ENCODE results near the gene MED7.

DNA sequence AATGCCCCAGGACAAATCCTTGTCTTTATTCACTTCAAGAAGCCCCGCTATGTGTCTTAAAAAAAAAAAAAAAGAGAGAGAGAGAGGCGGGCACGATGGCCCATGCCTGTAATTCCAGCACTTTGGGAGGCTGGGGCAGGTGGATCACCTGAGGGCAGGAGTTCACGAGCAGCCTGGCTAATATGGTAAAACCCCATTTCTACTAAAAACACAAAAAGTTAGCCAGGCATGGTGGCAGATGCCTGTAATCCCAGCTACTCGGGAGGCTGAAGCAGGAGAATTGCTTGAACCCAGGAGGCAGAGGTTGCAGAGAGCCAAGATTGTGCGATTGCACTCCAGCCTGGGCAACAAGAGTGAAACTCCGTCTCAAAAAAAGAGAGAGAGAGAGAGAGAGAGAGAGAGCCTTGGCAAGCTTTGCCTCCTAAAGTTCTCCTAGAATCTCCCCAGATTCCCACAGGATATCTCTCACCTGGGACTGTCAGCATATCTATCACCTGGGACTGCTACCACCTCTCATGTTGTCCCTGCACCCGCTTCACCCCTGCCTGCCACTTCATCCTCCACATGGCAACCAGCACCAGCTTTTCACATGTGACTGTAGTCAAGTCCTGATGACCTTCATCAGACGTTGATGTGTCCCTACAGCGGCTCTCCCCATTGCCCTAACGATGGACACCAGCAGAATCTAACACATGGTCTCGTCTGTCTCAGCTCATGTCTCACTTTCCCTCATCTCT is 43.8 kb upstream of the MED7 start:
- TF ChIP-seq, protein P1, sequence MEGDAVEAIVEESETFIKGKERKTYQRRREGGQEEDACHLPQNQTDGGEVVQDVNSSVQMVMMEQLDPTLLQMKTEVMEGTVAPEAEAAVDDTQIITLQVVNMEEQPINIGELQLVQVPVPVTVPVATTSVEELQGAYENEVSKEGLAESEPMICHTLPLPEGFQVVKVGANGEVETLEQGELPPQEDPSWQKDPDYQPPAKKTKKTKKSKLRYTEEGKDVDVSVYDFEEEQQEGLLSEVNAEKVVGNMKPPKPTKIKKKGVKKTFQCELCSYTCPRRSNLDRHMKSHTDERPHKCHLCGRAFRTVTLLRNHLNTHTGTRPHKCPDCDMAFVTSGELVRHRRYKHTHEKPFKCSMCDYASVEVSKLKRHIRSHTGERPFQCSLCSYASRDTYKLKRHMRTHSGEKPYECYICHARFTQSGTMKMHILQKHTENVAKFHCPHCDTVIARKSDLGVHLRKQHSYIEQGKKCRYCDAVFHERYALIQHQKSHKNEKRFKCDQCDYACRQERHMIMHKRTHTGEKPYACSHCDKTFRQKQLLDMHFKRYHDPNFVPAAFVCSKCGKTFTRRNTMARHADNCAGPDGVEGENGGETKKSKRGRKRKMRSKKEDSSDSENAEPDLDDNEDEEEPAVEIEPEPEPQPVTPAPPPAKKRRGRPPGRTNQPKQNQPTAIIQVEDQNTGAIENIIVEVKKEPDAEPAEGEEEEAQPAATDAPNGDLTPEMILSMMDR (IDR thresholded peaks at IDR 0.05) = no peak
- TF ChIP-seq POLR2A (IDR thresholded peaks at IDR 0.05) = no peak

Data from heart left ventricle (tissue), 13 donors.